Stimulated activated naive CD4-positive, alpha-beta T cell treated with Interleukin-2 at 50 U/mL for 16 hours (primary cell): ENCODE data around the gene BICD2.
"Not testable (repeated sequence)": the region's sequence is repeated elsewhere in the genome, so short reads cannot be mapped to it uniquely, and the experiment has no call there.

Source experiments
- DNase-seq: peaks from one replicate; lab custom pipeline; 2025; lab: John Stamatoyannopoulos, UW

Gene BICD2

DNA sequence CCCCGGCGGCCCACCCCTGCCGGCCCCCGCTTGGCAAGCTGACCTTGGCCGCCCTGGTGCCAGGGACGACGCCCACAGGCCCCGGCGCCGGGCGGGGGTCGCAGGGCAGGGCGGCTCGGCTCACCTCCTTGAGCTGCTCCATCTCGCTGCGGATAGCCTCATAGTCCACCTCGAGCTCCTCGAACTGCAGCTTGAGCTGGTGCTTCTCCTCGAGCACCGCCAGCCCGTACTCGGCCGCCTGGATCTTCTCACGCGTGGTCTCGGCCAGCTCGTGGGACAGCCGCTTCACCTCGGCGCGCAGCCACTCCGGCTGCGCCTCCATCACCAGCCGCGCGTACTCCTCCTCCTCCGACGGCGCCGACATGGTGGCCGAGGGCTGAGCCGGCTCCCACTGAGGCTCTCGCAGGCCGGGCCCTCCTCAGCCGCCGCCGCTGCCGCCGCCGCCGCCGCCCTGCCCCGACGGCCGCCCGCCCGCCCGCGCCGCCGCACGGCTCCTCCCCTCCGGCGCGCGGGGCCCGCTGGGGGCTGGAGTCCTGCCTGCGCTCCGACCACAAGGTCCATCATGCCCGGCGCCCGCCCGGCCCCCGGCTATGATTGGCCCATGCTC is at the start of gene BICD2:
Gene BICD2 (minus strand): TSS at position 453 of the 607 bp plus-strand sequence. CDS start 89 bp downstream, at position 364.
- no peak for DNase-seq

DNA sequence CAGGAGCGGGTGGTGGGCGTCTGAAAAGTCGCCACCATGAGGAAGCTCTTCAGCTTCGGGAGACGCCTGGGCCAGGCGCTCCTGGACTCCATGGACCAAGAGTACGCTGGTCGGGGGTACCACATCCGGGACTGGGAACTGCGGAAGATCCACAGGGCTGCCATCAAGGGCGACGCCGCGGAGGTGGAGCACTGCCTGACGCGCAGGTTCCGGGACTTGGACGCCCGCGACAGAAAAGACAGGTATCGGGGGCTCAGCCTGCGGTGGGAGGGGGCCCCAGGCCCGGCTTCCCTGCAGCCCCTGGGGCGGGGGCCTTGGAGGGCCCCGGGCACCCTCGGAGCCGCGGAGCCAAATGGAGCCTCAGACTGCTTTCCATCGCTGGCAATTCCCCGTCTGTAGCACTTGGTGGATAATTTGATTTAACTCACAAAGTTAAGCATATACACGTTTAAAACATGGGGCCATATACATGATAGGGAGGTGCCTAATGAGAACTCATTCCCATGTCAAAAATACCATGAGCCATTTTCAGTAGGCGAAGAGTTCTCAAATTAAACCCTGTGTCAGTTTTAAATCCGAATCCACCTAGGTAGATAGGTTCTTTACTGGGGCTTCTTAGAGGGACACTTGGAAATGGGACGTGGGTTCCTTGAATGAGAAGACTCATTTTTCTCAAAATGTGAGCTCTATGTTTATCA is 45.1 kb upstream of the BICD2 start:
- DNase-seq, result not testable (repeated sequence)

DNA sequence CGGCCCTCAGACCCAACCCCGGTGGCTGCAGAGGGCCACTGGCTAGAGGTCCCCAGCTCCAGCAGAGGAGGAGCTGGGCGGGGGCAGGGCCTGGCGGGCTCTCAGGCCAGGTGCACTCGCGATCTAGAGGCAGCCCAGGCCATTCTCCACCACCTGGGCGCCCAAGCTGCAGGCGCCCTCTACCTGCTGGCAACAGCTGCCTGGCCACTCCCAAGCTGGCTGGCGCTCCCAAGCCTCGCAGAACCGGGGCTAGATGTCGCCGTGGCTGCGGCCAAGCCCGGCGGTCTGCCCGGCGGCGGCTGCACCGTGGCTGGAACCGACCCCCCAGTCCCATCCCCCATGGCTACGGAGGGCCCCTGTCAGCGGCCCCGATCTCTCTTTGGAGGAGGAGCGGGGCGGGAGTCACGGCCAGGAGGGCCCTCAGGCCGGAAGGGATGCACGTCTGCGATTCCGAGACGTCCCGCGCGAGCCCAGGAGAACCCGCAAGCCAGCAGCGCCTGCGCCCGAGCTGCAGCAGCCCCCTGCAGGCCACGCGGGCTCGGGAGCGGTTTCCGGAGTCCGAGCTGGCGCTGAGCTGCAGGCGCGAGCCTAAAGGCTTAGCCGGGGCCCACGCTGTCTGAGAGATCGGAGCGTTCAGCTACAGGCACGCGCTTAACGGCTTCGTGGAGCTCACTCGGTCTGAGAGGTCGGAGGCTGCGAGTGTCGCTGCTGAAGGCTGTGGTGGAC is 44.3 kb upstream of the BICD2 start:
- peak; percentile 34 for DNase-seq

DNA sequence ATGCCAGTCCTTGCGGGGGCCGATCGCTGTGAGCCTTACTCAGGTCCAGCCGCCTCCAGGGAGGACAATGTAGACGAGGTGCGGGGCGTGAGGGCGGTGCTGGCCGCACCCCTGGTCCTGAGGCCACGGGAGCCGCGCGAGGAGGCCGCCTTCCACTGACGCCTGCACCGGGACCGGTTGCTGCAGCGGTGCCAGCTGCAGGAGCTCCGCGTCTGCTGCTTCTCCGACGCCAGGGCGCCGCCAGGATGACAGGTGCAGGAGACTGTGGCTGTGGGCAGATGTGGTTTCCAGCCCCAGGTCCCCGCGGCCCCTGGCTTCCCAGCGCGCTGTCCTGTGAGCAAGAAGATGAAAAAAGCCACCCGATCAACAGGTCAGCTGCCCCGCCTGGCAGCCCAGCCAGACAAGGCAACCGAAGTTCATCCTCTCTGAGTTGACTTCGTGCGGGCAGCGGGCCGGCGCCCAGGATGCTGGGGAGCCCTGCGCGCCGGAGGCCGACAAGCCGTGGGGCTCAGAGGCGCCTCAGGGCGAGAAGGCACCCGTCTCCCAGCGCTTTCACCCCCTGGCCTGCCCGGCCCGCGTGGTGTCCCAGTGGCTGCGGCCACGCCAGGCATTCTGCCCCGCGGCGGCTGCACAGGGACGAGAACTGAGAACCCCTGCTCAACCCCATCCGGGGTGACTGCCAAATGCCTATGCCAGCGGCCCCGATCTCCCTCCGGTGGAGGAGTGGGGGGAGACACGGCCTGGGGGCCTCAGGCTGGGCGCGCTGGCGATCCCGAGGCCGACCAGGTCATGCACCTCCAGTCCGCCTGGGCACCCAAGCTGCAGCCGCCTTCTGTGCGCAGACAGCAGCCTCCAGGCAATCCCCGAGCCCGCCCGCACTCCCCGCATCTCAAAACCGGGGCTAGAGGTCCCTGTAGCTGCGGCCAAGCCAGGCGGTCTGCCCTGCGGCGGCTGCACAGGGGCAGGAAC is 43.4 kb upstream of the BICD2 start:
- DNase-seq, result peak; percentile 8

DNA sequence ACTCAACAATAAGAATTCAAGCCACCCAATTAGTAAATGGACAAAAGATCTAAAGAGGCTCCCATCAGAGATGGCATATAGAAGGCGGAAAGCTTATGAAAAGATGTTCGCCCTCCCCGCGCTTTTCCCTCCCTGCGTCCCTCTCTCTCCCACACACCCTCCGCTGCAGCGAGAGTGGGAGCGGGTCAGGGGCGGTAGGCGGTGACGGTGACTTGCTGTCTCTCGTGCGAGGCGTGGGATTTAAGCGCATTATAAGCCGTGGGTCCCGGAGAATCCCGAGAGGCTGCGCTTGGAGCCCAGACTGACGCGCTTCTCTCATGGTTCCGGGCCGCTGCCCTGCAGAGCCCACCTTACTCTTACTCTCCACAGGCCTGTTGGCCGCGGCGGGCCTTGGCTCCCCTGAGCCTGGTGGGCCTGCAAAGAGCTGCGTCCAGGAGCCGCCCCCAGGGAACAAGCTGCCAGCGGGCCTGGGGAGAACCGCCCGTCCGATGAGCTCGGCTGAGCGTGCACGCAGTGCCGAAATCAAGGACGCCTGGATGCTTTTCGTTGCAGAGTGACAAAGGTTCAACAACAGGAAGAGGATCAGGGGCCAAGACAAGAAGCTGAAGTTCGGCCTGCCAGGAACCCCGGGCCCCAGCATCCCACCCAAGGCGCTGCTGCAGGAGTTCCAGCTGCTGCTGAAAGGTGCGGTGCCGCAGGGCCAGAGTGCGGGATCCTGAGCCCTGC is 42.6 kb upstream of the BICD2 start:
- DNase-seq, result no peak

DNA sequence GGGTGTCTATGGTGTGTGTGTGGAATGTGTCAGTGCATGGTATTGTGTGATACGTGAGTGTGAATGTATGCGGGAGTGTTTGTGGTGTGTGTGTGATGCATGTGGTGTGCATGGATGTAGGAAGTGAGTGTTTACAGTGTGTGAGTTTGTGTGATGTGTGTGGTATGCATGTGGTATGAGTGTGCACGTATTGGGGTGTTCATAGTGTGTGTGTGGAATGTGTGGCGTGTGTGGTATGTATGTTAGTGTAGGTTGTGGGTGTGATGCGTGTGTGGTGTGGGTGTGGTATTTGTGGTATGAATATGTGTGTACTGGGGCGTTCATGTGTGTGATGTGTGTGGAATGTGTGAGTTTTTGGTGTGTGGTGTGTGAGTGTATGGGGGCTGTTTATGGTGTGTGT is 40.1 kb upstream of the BICD2 start:
- DNase-seq, result no peak

DNA sequence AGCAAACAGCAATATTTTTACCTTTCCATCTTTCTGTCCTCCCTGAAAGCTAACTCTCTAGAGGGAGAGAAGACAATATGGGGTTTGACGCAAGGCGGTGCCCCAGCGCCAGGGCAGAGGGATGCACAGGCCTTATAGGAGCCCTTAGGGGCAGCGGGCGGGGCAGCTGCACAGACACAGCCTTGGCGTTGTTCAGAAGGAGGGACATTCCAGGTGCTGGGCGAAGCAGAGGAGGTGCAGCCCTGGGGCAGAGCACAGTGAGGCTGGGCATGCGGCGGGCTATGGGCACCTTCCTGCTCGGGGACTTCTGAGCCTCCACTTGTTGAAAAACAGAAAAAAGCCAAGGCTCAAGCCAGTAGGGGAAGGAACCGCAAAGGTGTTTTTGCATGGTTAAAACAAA is 33.7 kb upstream of the BICD2 start:
- no peak for DNase-seq

DNA sequence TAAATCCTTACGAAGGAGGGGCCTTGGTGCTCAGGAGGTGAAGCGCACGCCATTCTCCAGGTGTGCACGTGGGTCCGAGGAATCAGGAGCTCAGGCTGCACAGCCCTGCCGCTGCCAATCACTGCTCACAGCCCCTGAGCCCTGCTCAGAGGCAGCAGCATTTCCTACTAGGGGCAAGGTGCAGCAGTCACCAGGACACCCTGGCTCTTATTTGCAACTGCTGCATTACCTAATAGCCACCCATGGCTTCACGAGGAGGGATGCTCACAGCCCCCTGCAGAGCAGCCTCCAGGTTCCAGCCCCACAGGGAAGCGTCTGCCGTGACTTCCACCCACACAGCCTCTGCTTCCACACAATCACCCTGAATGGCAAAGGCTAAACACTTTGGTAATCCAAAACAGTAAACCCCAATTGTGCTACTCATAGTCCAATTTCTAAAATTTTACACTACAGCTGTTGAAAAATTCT is 31.7 kb upstream of the BICD2 start:
- not testable (repeated sequence) for DNase-seq

DNA sequence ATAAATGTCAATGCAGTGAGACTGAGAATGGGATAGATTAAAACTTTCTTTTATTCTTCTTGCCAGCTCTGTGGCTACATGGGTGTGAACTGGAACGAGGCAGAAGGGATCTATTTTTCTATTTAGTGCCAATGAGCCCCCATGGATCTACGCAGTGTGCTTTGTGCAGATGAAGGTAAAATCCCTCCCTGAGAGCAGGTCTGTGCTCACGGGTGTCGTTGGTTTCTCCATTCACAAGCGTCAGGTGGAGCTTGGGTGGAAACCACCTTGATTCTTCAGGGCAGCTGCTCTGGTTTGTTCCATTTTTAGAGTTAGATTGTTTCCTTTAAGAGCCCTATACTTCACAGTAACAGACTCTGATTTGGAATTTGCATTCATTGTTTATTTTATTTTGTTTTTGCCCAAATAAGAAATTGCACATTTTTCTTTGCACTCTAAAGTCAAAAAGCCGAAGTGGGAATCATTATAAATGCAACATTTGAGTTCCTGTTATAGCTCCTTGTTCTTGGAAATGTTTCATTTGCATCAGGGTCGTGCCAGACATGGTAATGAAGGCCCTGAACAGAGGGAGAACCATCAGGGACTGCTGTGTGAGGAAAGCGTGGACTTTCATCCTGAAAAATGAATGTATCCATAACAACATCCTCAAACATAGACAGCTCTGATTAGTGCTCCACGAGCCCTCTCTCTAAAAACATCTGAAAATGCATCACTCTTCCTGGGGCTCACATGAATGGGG is 31.1 kb upstream of the BICD2 start:
- no peak for DNase-seq

DNA sequence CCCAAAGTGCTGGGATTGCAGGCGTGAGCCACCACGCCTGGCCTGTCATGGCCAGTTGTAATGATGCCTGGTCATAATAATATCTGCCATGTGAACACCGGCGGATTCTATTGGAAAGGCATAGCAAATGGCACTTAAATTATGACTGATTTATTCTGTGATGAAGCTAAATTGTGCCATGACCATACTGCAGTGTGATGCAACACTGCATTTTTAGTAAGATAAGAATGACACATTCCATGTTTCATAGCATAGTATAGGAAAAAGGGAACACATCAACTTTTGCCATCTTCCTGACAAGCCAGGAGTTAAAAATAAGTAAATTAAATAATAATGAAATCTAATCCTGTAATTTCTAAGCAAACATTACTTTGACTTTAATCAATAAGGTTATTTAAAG is 30.4 kb upstream of the BICD2 start:
- DNase-seq, result no peak

DNA sequence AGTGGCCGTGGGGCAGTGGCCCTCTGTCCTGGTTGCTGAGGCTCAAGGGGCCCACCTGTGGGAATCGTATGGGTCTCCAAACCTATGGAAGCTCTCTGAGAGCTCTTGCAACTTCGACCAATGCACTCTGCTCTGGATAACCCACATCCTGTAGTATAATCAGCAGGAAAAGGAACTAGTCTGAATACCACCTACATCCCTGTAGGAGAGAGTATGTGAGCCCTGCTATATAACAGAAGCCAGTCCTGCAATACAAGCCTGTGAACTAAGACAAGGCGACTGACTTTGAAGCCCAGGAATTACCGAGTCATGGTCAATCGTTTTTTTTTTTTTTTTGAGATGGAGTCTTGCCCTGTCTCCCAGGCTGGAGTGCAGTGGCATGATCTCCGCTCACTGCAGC is 29.8 kb upstream of the BICD2 start:
- no peak for DNase-seq

DNA sequence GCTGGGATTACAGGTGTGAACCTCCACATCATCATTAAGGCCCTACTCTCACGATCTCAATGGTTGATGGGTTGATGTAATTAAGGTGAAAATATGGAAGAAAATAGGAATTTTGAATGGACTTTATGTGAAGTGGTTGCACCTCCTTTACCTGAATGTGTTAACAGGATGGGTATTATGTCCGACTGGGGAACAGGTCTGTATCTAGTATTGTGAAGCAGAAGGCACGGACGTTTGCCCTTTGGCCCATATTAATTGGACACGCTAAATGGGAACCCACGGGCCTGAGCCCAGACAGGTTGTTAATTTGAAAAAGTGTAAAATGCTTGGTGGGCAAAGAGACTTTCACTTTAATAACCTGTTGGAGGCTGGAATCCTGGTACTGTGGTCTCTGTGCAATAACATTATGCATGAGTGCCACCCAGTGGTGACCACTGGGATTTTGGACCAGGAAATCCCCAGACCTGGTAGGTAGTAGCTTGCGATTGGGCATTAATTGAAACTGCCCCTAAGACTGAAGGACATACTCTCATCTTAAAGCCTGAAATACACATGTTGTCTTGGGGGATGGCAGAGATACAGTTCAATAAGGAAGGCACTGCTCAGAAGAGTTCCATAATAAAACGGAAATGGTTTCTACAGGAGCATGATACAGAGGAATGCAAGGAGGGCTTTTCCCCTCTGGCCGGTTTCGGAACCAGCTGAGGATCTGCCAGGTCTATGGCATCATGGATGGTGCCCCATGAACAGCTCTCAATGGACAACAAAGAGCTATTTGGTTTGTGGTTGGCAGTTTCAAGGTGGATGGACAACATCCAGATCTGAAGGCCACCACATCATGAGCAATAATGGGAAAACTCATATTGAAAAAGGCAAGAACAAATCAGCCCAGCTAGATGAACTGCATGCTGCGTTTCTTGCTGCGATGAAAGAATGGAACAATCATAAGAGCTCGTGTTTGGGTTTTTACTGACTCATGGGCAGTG is 26.2 kb upstream of the BICD2 start:
- DNase-seq, result peak; percentile 46

DNA sequence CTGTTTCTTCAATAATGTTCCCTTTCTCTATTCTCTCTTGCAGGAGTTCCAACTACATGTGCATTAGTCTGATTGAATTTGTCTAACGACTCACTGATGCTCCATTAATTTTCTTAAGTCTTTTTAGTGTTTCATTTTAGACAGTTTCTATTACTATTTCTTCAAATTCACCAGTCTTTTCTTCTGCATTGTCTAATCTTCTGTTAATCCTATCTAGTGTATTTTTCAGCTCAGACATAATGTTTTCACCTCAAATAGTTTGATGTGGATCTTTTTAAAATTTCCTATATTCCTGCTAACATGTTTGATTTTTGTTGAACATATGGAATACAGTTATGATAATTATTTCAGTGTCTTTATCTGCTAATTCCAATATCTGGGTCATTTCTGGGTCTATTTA is 21.7 kb upstream of the BICD2 start:
- no peak for DNase-seq

DNA sequence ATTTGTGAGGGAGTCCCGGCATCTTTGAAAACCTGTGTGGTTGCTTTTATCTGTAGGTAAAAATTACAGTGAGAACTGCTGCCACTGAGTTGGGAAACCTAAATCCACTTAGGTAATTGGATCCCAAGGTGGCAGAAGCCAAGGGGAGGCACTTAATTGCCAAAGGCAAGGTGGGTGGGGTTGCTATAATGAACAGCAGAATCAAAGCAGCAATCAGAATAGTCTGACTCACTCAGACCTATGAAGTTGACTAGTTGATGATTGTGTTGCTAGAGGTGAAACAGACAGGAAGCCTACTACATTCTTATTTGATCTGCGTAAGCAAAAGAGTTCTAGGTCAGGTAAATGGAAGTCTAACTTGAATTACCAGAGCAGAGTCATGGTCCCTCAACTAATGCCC is 17.3 kb upstream of the BICD2 start:
- no peak for DNase-seq

DNA sequence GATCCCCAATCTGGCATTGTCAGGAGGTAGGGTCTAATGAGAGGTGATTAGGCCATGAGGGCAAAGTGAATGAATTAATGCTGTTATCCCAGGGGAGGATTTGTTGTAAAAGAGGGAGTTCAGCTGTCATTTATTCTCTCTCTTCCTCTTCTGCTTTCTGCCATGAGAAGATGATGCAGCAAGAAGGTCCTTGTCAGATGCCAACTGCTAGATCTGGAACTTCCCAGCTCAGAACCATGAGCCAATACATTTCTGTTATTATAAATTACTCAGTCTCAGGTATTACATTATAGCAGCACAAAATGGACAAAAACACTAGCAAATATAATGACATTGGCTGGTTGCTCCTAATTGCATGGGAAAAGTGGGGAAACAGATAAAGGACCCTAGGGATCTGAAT is 15.6 kb upstream of the BICD2 start:
- no peak for DNase-seq

DNA sequence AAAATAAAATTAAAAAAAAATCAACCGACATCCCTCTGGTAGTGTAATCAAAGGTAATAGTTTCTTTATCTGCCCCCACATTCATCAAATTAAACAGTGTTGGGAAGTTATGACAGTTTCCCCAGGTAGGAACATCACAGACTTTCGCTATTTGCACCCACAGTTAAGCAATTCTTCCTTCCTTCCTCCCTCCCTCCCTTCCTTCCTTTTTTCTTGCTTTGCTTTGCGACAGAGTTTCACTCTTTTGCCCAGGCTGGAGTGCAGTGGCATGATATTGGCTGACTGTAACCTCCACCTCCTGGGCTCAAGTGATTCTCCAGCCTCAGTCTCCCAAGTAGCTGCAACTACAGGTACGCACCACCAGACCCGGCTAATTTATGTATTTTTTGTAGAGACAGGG is 10.8 kb upstream of the BICD2 start:
- no peak for DNase-seq

DNA sequence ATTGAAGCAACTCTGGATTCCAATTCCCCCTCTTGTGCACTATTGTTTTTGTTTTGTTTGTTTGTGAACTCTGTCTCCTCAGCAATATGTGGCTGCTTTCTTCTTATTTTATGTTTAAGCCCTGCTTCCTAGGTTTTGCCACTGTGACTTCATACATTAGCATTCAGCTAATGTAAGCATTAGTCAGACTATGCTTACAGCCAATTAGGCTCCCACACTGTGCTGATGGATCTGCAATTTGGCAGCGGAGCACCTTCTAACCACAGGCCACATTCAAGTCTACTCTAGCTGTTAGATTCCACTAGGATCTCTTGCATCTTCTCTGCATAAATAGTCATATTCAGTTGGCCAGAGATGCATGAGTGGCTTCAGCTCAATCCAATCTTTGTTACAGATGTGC is 9.6 kb upstream of the BICD2 start:
- DNase-seq, result no peak

DNA sequence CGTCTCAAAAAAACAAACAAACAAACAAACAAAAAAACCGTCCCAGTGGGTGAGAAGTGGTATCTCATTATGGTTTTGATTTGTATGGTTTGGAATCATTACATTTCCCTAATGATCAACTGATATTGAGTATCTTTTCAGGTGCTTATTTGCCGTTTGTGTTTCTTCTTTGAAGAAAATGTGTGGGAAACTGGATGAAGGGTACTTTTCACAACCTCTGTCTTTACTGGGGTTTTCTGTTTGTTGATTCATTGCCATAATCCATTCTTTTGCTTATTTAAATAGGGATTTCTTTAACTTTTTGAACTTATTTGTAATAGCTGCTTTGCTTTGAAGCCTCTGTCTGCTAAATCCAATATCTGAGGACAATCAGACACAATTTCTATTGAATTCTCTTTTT is 9.2 kb upstream of the BICD2 start:
- DNase-seq, result no peak

DNA sequence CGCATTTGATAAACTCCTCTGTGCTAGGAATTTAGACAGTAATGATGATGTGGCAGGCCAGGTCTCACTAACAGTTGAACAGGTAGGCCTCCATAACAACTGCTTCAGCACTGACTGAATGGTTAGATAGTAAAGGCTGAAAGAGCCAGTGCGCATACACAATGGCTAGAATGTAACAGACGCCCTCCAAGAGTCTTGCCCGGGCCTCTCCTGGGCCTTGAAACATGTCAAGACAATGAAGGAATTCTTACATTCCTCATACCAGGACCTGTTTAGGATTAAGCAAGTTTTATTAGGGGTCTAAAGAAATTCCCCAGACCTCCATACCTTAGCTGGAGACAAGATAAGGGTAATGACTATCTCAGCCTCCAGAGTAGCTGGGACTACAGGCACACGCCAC is 6.7 kb upstream of the BICD2 start:
- DNase-seq, result no peak
